HG03159 (cell line): ENCODE results near the gene TFAP2E.
"Not testable (repeated sequence)": the region's sequence is repeated elsewhere in the genome, so short reads cannot be mapped to it uniquely, and the experiment has no call there.

Source experiments
- ATAC-seq: cut with Tn5 transposase; IDR thresholded peaks from one replicate; pipeline ENCODE4 v1.9.1; 2021; ENCODE audit warnings: mild to moderate bottlenecking, moderate library complexity; ENCODE audit not compliant: unreplicated experiment

The TFAP2E gene

DNA sequence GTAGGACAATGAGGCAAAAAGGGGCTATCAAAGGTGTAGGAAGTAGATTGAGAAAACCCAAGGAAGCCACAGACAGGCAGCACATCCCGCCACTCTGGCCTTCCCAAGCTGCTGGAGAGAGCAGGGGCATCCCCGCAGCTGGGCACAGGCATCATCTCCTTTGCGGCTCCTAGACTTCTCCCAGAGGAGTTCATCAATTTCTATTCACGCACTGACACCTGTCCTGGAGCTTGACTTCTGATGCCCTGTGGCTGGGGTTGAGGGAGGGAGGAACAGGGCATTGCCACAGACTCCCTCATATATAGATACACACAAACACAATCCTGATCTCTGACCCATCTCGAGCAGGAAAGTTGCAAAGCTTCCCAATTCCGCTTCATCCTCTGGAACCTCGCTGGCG is 1.9 kb upstream of the TFAP2E start:
- no peak for ATAC-seq

DNA sequence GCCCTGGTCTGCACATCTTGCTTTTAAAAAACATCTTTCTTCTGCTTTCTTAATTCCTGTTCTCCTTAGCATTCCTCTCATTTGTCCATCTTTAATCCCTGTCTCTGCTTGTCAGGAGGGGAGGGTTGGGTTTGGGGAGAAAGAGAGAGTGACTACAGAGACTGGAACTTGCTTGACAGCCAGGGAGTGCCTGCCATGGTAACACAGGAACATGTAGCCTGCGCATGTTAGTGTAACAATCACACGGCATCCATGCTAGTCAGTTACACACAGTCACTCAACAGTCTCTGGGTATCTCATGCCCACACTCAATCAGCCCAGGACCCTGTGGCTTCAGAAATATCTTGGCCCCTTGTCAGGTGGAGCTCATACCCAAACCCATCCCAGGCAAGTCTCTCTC is 818 bp upstream of the TFAP2E start:
- ATAC-seq = no peak

DNA sequence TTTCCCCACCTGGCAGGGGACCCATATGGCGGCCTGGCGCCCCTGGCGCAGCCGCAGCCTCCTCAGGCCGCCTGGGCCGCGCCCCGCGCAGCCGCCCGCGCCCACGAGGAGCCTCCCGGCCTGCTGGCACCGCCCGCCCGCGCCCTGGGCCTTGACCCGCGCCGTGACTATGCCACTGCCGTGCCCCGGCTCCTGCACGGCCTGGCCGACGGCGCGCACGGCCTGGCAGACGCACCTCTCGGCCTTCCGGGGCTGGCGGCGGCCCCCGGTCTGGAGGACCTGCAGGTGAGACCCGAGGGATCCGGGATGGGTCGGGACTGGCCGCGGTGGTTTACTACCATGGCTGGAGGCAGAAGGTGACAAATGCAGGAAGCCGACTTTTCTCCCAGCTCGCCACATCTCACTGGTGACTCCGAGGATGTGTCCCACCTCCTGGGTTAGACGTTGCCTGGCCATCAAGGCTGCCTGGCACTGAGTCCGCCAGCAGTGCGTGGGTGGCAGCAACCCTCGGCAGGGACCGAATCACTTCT is 1.1 kb downstream of the TFAP2E start:
- ATAC-seq = no peak

DNA sequence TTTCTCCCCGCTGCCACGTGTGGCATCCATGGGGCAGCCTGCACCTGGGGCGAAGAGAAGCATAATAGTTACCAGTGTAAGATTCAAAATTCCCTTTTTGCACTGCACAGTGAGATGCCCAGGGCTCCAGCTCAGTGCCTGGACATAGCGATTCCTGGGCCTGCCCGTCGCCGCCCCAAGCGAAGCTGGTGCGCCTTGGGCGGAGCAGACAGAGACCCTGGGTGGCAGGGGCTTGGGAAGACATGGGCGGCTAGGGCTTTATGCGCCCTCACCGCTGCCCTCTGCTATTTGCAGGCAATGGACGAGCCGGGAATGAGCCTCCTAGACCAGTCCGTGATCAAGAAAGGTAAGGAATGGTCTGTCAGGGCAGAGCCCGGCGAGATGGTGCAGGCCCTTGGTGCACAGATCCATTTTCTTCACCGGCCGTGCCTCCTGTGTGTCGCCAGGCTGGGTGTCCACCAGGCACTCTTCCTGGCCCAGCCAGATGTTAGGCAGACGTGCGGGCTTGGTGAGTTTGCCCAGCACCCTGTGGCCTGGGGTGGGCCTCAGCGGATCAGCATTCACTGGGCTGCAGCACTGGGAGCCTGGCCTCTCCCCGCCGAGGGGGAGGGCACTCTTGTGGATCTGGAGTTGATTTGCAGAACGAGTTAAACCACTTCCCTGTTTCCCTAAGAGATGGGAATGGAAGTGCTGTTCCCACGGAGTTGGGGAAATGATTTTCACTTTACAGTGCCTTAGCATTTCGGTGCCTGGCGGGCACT is 1.7 kb downstream of the TFAP2E start:
- no peak for ATAC-seq

DNA sequence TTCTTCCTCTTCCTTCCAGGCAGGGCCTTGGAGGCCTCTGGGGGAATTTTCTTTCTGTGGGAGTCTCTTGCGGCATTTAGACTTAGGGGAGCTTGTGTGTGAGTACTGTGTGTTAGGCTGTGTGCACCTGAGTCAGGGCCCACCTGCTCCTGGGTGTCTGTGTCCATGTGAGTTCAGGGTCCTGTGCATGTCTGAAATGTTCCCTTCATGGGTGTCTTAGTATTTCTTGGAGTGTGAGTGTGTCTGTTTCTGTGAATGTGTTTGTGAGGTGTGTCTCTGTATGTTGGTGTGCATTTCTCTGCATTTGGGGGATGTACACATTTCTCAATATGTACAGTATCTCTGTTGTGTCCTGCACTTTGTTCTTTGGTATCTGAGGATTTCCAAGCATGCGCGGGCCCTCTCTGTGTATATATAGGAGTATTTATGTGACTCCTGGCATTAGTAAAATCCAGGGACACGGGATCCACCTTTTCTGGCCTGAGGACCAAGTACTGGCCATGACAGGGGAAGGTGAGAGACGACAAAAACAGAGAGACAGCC is 2.4 kb downstream of the TFAP2E start:
- no peak for ATAC-seq

DNA sequence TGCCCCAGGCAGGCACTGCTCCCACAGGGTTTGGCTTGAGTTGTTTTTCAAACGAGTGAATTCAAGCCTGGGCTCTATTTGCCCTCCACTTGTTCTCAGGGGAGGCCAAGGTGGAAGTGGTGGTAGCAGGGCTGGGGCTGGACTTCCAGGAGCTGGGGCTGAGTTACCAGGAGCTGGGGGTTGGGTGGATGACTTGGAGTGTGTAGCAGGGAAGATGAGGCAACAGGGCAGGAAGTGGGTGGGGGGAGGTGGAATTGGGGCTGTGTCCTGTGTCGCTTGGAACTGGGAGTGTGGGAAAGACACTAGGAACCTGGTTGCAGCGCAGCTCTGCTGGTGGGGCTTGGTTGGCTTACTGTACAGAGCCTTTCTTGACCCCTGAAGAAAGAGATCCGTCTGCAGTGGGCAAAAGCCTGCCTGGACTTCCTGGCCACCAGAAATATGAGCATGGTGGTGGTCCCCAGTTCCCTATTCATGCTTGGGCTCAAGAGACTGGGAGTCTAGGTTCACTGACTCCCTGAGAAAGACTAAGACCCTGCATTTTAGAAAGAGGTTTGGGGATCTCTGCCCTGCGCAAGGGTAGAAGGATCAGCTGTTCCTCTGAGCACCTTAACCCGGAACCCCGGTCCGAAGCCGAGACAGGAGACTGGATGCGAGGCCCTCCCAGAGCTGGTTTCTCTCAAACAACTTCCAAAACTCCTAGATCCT is 3.1 kb downstream of the TFAP2E start:
- ATAC-seq = no peak

DNA sequence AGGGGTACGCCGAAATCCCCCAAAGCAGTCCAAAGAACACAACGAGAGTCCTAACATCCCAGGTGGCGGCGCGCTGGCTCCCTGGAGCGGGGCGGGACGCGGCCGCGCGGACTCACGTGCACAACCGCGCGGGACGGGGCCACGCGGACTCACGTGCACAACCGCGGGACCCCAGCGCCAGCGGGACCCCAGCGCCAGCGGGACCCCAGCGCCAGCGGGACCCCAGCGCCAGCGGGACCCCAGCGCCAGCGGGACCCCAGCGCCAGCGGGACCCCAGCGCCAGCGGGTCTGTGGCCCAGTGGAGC is 3.6 kb downstream of the TFAP2E start:
- ATAC-seq = not testable (repeated sequence)

GRCh38 chr1:35577071-35577998 is 4.2 kb downstream of the TFAP2E start:
- peak; percentile 70 for ATAC-seq

- no peak for ATAC-seq
Observed at GRCh38 chr1:35580949-35581388, 7.9 kb downstream of the TFAP2E start.

DNA sequence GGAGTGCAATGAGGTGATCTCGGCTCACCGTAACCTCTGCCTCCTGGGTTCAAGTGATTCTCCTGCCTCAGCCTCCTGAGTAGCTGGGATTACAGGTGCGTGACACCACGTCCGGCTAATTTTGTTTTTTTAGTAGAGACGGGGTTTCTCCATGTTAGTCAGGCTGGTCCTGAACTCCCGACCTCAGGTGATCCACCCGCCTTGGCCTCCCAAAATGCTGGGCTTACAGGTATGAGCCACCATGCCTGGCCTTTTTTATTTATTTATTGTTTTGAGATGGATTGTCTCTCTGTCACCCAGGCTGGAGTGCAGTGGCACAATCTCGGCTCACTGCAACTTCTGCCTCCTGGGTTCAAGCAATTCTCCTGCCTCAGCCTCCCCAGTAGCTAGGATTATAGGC is 8.5 kb downstream of the TFAP2E start:
- not testable (repeated sequence) for ATAC-seq

DNA sequence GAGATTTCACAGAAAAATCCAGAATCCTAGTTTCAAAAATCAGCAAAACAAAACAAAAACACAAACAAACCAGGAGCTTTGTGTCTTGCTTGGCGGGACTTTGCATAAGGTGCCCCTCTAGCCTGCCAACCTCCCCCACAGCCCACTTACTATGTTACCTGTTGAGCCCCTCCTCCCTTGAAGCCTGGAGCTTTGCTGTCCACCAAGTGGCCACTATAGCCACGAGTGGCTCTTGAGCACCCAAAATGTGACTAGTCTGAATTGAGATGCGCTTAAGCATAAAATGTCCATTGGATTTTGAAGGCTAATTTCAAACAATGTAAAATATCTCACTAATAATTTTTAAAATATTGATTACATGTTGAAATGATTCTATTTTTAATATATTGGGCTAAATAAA is 12.2 kb downstream of the TFAP2E start:
- ATAC-seq = no peak

- not testable (repeated sequence) for ATAC-seq
Observed at GRCh38 chr1:35585805-35586204, 12.7 kb downstream of the TFAP2E start.

DNA sequence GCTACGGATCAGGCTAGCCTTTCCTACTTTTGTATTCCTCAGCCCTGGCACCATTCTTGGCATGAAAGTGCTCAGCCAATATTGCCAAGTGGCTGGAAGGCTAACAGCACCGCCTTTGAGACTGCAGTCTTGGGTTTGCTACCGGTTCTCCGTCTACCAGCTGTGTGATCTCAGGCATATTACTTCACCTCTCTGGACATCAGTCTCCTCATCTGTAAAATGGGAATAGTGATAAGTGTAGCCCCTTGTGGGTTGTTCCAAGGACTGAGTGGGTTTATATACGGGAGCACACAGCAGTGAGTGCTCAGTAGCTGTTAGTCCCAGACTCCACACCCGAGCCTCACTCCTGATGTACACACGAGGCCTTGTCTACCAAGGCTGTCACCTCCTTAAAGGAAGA is 13.7 kb downstream of the TFAP2E start:
- ATAC-seq = no peak

DNA sequence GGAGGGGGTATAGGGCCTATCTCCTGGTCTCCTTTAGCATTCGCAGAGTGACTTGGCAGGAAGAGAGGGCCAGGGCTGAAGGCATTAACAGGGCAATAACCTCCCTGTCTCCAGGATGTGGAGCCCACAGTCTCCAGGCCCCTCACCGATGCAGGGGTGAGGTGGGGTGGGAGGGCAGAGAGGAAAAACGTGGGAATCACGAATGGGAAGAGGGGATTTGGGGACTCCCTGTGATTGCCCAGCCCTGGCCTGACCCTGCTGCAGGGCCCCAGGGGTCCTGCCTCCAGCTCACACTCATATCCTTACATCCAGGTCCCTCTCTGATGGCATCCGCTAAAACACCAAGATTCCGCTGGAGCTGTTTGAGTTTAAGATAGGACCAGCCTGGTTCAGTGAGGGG is 14.6 kb downstream of the TFAP2E start:
- ATAC-seq = no peak

- no peak for ATAC-seq
Observed at GRCh38 chr1:35588197-35588910, 15.2 kb downstream of the TFAP2E start.

GRCh38 chr1:35589516-35590427 is 16.7 kb downstream of the TFAP2E start:
- no peak for ATAC-seq

DNA sequence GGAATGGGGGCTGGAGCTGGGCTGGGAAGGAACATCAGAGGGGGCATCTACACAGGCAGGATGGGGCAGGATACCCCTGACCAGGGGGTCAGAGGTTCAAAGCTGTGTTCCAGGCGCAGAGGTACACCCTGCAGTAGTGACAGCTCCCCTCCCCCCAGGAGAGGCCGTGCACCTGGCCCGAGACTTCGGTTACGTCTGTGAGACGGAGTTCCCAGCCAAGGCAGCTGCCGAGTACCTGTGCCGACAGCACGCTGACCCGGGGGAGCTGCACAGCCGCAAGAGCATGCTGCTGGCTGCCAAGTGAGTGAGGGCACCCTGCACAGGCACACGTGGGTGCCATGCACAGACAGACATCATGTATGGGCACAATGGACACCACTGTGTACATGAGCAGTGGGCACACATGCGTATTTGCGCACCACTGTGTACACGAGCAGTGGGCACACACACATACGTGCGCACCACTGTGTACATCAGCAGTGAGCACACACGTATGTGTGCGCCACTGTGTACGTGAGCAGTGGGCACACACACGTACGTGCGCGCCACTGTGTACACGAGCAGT is 17.4 kb downstream of the TFAP2E start:
- ATAC-seq = no peak

DNA sequence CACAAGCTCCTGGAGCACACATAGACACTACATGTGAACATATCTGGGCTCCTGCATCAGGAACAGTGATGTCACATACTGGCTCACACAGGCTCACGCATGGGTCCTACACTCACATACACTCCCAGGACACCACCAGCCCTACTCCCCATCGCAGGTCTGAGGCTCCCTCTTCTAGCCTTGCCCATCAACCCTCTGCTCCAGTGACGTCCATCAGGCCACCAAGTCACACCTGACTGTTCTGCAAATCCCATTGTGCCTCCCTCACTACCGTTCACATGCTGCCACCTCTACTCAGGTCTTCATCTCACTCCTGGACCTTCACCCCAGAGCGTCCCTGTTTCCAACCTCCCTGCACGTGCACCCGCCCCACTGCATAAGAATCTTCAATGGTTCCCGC is 18.1 kb downstream of the TFAP2E start:
- no peak for ATAC-seq
